WERI-Rb-1 (cell line): ENCODE measurements around the gene TSPYL6.
A peak's percentile ranks its signal among the peaks of the same experiment; 100 is the strongest.

Experiments
- DNase-seq: peaks from one replicate; pipeline ENCODE4 v3.0.0-alpha.2; 2020
- H3K27ac ChIP-seq: fragments of 250-450 bp; sonication (Bioruptor Pico); 2 replicates; pipeline ENCODE4 v1.5.1; 2020; ENCODE audit warnings: mild to moderate bottlenecking, moderate library complexity
- H3K27me3 ChIP-seq: fragments of 250-450 bp; sonication (Bioruptor Pico); 2 replicates; pipeline ENCODE4 v1.5.1; 2021; ENCODE audit warnings: mild to moderate bottlenecking, low read depth, moderate library complexity; ENCODE audit not compliant: insufficient read depth, severe bottlenecking
- H3K36me3 ChIP-seq: fragments of 250-450 bp; sonication (Bioruptor Pico); 2 replicates; pipeline ENCODE4 v1.5.1; 2020; ENCODE audit warnings: mild to moderate bottlenecking, moderate library complexity
- H3K4me3 ChIP-seq: 2 replicates; pipeline ENCODE4 v1.5.1; 2011; ENCODE audit warnings: low read depth, mild to moderate bottlenecking, control low read depth, low read length
- H3K9me3 ChIP-seq: fragments of 250-450 bp; sonication (Bioruptor Pico); 2 replicates; pipeline ENCODE4 v1.5.1; 2021; ENCODE audit warnings: mild to moderate bottlenecking, moderate library complexity; ENCODE audit not compliant: severe bottlenecking
- CTCF ChIP-seq: IDR thresholded peaks from 2 replicates; pipeline ENCODE4 v1.5.1; 2011; ENCODE audit warnings: low read depth, mild to moderate bottlenecking, control low read depth, inconsistent platforms, low read length

The TSPYL6 gene

GRCh38 chr2:54254180-54254579, 1.8 kb downstream of the TSPYL6 start:
- Histone ChIP-seq H3K9me3 (peaks cover 4% of the 10 kb centered on the region), H3K36me3 (no peaks in the 10 kb centered on the region), H3K4me3 (no peak overlapping the region), H3K27me3 (no peaks in the 10 kb centered on the region), H3K27ac (no peak overlapping the region)
- TF ChIP-seq CTCF, result peak; percentile 26; the same call in 1 of the 2 replicates
- no peak for DNase-seq

GRCh38 chr2:54249629-54250028, 6.4 kb downstream of the TSPYL6 start:
- no peak for TF ChIP-seq CTCF
- Histone ChIP-seq H3K4me3 (no peak overlapping the region), H3K36me3 (no peaks in the 10 kb centered on the region), H3K9me3 (no peaks in the 10 kb centered on the region), H3K27me3 (no peaks in the 10 kb centered on the region), H3K27ac (no peak overlapping the region)
- no peak for DNase-seq

- Histone ChIP-seq H3K9me3 (no peaks in the 10 kb centered on the region), H3K36me3 (no peaks in the 10 kb centered on the region), H3K27me3 (no peaks in the 10 kb centered on the region), H3K27ac (no peak overlapping the region), H3K4me3 (no peak overlapping the region)
- DNase-seq, result no peak
- no peak for TF ChIP-seq CTCF
Observed at GRCh38 chr2:54247115-54247514, 8.9 kb downstream of the TSPYL6 start.

GRCh38 chr2:54240515-54241469, 15.2 kb downstream of the TSPYL6 start:
- no peak for DNase-seq
- Histone ChIP-seq H3K36me3 (no peaks in the 10 kb centered on the region), H3K27ac (no peak overlapping the region), H3K4me3 (no peak overlapping the region), H3K27me3 (no peaks in the 10 kb centered on the region), H3K9me3 (no peaks in the 10 kb centered on the region)
- no peak for TF ChIP-seq CTCF

GRCh38 chr2:54239427-54239826, 16.6 kb downstream of the TSPYL6 start:
- Histone ChIP-seq H3K9me3 (no peaks in the 10 kb centered on the region), H3K4me3 (no peak overlapping the region), H3K27me3 (no peaks in the 10 kb centered on the region), H3K27ac (no peak overlapping the region), H3K36me3 (no peaks in the 10 kb centered on the region)
- no peak for TF ChIP-seq CTCF
- no peak for DNase-seq

- Histone ChIP-seq H3K4me3 (no peak overlapping the region), H3K9me3 (no peaks in the 10 kb centered on the region), H3K27ac (no peak overlapping the region), H3K27me3 (no peaks in the 10 kb centered on the region), H3K36me3 (no peaks in the 10 kb centered on the region)
- TF ChIP-seq CTCF, result no peak
- no peak for DNase-seq
Observed at GRCh38 chr2:54237428-54237827, 18.6 kb downstream of the TSPYL6 start.
